Measurements from ENCODE around the gene ABCA7. TPM values are rescaled to one million over a fixed set of nuclear protein-coding genes. Genes with fewer than 3 reads are reported as not detected.

ABCA7 gene
- total and polyA plus RNA-seq, 2 of the 13 experiments (the other 11 are each of a cell fraction or from before 2014, with no cell fraction given) = 4.4 to 32.4 TPM

DNA sequence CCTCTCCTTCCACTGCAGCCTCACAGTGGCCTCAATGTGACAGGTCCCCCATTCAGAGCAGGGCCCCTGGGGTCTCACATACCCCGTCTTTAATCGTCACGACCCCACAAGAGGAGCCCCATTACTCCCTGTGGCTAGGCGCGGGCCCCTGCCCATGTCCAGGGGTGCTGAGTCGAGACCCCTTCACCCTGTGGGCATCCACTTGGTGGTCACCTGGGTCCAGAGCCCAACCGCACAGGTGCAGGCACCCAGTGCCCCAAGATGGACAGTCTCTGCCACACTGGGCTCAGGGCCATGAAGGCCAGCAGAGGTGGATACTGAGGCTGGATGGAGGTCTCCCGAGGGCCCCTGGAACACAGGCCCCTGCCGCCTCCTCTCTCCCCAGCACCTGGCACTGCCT is 22.0 kb upstream of the ABCA7 start:
- in situ Hi-C loops (cut with HindIII; ENCODE audit: extremely low pct_ligation_motif_present, low pct_unique_long_range_greater_than_20kb) = no loop called here

DNA sequence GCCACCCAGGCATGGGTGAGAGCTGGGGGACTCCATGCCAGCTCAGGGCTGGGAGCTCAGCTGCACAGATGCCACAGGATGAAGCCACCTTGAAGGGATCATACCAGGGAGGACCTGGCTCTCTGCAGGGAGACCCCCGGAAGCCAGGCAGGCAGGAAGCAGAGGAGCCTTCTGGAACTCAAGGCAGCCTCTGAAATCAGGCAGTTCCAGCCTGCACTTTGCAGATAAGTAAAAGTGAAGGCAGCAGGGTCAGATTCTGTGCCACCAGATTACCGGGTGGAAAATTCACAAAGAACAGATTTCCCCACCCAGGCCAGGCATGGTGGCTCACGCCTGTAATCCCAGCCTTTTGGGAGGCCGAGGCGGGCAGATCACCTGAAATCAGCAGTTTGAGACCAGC is 21.5 kb upstream of the ABCA7 start:
- intact Hi-C loops (cut with micrococcal nuclease; ENCODE audit: unreplicated experiment) (no loop called here), in situ Hi-C loops (cut with HindIII; ENCODE audit: extremely low pct_ligation_motif_present, low pct_unique_long_range_greater_than_20kb) (no loop called here)
- BruUV-seq (replicated peaks) = no TSS peak
- Histone ChIP-seq H3K4me2 (ENCODE audit: low read depth, low read length) (peak overlapping the region; percentile 93), H3K36me3 (replicated peaks in 1 of 2; ENCODE audit: control insufficient read depth in 1 of 2, insufficient read depth in 2 of 2, low read length in 2 of 2) (peaks cover 9 to 12% of the 10 kb centered on the region in 2 experiments; a peak in 3 of 5 replicates), H3K4me1 (ENCODE audit: insufficient read depth, low read length) (peaks cover 47% of the 10 kb centered on the region), H3K9me3 (ENCODE audit: low read length) (no peaks in the 10 kb centered on the region), H4K20me1 (ENCODE audit: insufficient read depth, low read length) (peaks cover 27% of the 10 kb centered on the region), H3K79me2 (ENCODE audit: insufficient read depth, low read length) (peaks cover 58% of the 10 kb centered on the region), H3K9ac (ENCODE audit: insufficient read depth, low read depth, low read length) (peak overlapping the region; percentile 90; the same call in 1 of the 2 replicates), H3K27ac (ENCODE audit: extremely low read length, insufficient read depth, low read length) (no peak overlapping the region), H3K27me3 (ENCODE audit: control insufficient read depth in 1 of 2, insufficient read depth in 2 of 2, low read length in 2 of 2) (no peaks in the 10 kb centered on the region), H3K4me3 (replicated peaks in 1 of 3; ENCODE audit: insufficient read depth in 1 of 3, low read depth in 2 of 3, low read length in 3 of 3) (peak overlapping the region in 1 of 3 experiments; percentile 46; a peak in 2 of 6 replicates), H2AFZ (ENCODE audit: low read length) (no peak overlapping the region)
- TF ChIP-seq ZNF292 (CRISPR knock-in tag; IDR thresholded peaks at IDR 0.05; ENCODE audit: borderline replicate concordance, low read depth) = no peak
- TF ChIP-seq, protein P1, sequence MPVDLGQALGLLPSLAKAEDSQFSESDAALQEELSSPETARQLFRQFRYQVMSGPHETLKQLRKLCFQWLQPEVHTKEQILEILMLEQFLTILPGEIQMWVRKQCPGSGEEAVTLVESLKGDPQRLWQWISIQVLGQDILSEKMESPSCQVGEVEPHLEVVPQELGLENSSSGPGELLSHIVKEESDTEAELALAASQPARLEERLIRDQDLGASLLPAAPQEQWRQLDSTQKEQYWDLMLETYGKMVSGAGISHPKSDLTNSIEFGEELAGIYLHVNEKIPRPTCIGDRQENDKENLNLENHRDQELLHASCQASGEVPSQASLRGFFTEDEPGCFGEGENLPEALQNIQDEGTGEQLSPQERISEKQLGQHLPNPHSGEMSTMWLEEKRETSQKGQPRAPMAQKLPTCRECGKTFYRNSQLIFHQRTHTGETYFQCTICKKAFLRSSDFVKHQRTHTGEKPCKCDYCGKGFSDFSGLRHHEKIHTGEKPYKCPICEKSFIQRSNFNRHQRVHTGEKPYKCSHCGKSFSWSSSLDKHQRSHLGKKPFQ (CRISPR knock-in tag; IDR thresholded peaks at IDR 0.05; ENCODE audit: insufficient replicate concordance) = no peak
- TF ChIP-seq, protein P2, sequence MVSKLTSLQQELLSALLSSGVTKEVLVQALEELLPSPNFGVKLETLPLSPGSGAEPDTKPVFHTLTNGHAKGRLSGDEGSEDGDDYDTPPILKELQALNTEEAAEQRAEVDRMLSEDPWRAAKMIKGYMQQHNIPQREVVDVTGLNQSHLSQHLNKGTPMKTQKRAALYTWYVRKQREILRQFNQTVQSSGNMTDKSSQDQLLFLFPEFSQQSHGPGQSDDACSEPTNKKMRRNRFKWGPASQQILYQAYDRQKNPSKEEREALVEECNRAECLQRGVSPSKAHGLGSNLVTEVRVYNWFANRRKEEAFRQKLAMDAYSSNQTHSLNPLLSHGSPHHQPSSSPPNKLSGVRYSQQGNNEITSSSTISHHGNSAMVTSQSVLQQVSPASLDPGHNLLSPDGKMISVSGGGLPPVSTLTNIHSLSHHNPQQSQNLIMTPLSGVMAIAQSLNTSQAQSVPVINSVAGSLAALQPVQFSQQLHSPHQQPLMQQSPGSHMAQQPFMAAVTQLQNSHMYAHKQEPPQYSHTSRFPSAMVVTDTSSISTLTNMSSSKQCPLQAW (CRISPR knock-in tag; IDR thresholded peaks at IDR 0.05) = 0 out of 2 replicates have a peak, but pooled peaks have one; percentile 17
- TF ChIP-seq GTF3A (CRISPR knock-in tag; conservative IDR thresholded peaks at IDR 0.05) = no peak
- TF ChIP-seq, protein P3, sequence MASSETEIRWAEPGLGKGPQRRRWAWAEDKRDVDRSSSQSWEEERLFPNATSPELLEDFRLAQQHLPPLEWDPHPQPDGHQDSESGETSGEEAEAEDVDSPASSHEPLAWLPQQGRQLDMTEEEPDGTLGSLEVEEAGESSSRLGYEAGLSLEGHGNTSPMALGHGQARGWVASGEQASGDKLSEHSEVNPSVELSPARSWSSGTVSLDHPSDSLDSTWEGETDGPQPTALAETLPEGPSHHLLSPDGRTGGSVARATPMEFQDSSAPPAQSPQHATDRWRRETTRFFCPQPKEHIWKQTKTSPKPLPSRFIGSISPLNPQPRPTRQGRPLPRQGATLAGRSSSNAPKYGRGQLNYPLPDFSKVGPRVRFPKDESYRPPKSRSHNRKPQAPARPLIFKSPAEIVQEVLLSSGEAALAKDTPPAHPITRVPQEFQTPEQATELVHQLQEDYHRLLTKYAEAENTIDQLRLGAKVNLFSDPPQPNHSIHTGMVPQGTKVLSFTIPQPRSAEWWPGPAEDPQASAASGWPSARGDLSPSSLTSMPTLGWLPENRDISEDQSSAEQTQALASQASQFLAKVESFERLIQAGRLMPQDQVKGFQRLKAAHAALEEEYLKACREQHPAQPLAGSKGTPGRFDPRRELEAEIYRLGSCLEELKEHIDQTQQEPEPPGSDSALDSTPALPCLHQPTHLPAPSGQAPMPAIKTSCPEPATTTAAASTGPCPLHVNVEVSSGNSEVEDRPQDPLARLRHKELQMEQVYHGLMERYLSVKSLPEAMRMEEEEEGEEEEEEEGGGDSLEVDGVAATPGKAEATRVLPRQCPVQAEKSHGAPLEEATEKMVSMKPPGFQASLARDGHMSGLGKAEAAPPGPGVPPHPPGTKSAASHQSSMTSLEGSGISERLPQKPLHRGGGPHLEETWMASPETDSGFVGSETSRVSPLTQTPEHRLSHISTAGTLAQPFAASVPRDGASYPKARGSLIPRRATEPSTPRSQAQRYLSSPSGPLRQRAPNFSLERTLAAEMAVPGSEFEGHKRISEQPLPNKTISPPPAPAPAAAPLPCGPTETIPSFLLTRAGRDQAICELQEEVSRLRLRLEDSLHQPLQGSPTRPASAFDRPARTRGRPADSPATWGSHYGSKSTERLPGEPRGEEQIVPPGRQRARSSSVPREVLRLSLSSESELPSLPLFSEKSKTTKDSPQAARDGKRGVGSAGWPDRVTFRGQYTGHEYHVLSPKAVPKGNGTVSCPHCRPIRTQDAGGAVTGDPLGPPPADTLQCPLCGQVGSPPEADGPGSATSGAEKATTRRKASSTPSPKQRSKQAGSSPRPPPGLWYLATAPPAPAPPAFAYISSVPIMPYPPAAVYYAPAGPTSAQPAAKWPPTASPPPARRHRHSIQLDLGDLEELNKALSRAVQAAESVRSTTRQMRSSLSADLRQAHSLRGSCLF (CRISPR knock-in tag; IDR thresholded peaks at IDR 0.05; ENCODE audit: borderline replicate concordance) = no peak
- FAIRE-seq (no peak), DNase-seq (ENCODE audit: low spot score) (no peak), ATAC-seq (no peak)
- WGBS (ENCODE audit: low lambda C conversion rate) = 92% methylated on average over 5 of the region's 5 CpGs
- POLR2A ChIA-PET = interaction anchor here (0.7 kb wide), 1 partner anchor 314 kb away, joined by 3 read pairs; no protein-coding TSS in a partner anchor
- CTCF ChIA-PET (ENCODE audit: low intra/inter-chr PET ratio, low total read pairs) = no interaction called here

More for the DNA sequence above, 22.0 kb upstream of the ABCA7 start:
- ChIA-PET POLR2A (no interaction called here), CTCF (ENCODE audit: low intra/inter-chr PET ratio, low total read pairs) (no interaction called here)
- peaks cover 27% of the 10 kb centered on the region for H4K20me1 ChIP-seq (ENCODE audit: insufficient read depth, low read length)
- peak overlapping the region in 1 of 3 experiments; percentile 46; a peak in 2 of 6 replicates for H3K4me3 ChIP-seq (replicated peaks in 1 of 3; ENCODE audit: insufficient read depth in 1 of 3, low read depth in 2 of 3, low read length in 3 of 3)
- intact Hi-C loops (cut with micrococcal nuclease; ENCODE audit: unreplicated experiment) = no loop called here
- no peak for FAIRE-seq
- no peaks in the 10 kb centered on the region for H3K27me3 ChIP-seq (ENCODE audit: control insufficient read depth in 1 of 2, insufficient read depth in 2 of 2, low read length in 2 of 2)
- TF ChIP-seq NCOA1 (CRISPR knock-in tag; IDR thresholded peaks at IDR 0.05) = no peak
- peak; percentile 59 for TF ChIP-seq AGO2 (optimal IDR thresholded peaks at IDR 0.05; ENCODE audit: low read depth, low read length)
- ATAC-seq = no peak
- no peaks in the 10 kb centered on the region for H3K9me3 ChIP-seq (ENCODE audit: low read length)
- peak overlapping the region; percentile 93 for H3K4me2 ChIP-seq (ENCODE audit: low read depth, low read length)
- no TSS peak for BruUV-seq (replicated peaks)
- DNase-seq (ENCODE audit: low spot score) = no peak
- H3K79me2 ChIP-seq (ENCODE audit: insufficient read depth, low read length) = peaks cover 58% of the 10 kb centered on the region
- peak overlapping the region; percentile 31 for H3K27ac ChIP-seq (ENCODE audit: extremely low read length, insufficient read depth, low read length)
- H3K36me3 ChIP-seq (replicated peaks in 1 of 2; ENCODE audit: control insufficient read depth in 1 of 2, insufficient read depth in 2 of 2, low read length in 2 of 2) = peaks cover 14 to 17% of the 10 kb centered on the region in 2 experiments; a peak in 3 of 5 replicates
- H3K4me1 ChIP-seq (ENCODE audit: insufficient read depth, low read length) = peaks cover 47% of the 10 kb centered on the region
- WGBS (ENCODE audit: low lambda C conversion rate) = 97% methylated on average over 5 of the region's 9 CpGs
- no peak overlapping the region for H2AFZ ChIP-seq (ENCODE audit: low read length)
- H3K9ac ChIP-seq (ENCODE audit: insufficient read depth, low read depth, low read length) = peak overlapping the region; percentile 90; the same call in 1 of the 2 replicates

All from HepG2 (cell line).